ENCODE results near the gene LRMDA.
A peak's percentile ranks its signal among the peaks of the same experiment; 100 is the strongest.

LRMDA gene

DNA sequence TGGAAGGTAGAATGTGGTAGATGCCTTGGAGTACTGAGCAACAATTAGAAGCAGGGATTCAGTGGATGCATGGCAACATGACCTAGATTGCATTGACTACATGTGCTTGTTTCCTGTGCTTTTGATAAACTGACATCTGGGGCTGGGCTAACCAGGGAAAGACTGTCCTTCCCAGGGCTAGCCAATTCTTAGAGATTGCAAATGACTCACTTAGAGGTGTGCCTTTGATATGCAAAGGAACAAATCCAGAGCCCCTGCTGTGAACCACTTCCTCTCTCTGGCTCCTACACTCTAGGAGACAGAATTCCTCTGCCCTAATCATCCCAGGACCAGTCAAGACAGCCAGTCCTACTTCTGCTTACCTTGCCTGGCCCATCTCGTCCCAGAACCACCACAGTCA is 651.5 kb downstream of the LRMDA start:
- no peak for DNase-seq (ENCODE audit: low read depth)
- TF ChIP-seq, protein P1, sequence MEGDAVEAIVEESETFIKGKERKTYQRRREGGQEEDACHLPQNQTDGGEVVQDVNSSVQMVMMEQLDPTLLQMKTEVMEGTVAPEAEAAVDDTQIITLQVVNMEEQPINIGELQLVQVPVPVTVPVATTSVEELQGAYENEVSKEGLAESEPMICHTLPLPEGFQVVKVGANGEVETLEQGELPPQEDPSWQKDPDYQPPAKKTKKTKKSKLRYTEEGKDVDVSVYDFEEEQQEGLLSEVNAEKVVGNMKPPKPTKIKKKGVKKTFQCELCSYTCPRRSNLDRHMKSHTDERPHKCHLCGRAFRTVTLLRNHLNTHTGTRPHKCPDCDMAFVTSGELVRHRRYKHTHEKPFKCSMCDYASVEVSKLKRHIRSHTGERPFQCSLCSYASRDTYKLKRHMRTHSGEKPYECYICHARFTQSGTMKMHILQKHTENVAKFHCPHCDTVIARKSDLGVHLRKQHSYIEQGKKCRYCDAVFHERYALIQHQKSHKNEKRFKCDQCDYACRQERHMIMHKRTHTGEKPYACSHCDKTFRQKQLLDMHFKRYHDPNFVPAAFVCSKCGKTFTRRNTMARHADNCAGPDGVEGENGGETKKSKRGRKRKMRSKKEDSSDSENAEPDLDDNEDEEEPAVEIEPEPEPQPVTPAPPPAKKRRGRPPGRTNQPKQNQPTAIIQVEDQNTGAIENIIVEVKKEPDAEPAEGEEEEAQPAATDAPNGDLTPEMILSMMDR (IDR thresholded peaks at IDR 0.05; ENCODE audit: control insufficient read depth, extremely low read depth, insufficient read depth): no peak

DNA sequence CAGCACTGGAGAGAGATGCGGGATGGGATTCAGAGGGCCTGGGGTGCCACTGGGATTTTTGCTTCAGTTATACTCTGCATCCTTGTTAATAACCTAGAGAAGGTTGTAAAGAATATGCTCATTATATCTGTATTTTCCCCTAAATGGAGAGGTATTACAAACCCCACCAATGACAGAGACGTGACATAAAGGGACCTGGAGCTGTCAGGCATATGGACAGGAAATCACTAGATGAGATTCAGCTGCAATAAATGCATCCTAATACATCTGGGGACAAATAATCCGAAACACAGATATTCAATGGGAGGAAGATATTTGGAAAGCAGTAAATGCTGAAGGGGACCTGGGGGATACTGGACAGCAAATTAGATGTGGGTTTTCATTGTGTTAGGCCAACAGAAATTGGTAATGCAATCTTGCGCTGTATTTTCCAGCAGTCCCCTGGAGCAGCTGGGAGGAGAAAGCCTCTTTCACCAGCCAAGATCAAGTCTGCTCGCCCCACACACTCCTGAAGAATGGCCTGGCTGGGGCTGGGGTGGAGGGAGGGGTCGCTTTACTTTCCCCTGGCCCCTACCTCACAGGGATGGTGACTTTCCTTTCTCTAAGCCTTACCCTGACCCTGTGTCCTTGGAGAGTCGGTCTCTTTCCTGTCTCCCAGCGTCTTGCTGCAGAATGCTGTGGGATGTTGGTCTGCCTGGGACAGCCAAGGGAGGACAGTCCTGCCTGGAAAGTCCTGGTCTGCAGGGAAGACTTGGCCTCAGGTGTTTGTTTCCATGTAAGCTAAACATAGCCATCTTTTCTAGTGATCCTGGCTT is 653.8 kb downstream of the LRMDA start:
- H3K4me3 ChIP-seq (ENCODE audit: low read depth, low read length): no peak overlapping the region
- no peak for DNase-seq (ENCODE audit: low read depth)
- TF ChIP-seq, protein P1 (IDR thresholded peaks at IDR 0.05; ENCODE audit: control insufficient read depth, extremely low read depth, insufficient read depth): no peak

More for the DNA sequence above, 651.5 kb downstream of the LRMDA start:
- H3K4me3 ChIP-seq (ENCODE audit: low read depth, low read length): no peak overlapping the region

DNA sequence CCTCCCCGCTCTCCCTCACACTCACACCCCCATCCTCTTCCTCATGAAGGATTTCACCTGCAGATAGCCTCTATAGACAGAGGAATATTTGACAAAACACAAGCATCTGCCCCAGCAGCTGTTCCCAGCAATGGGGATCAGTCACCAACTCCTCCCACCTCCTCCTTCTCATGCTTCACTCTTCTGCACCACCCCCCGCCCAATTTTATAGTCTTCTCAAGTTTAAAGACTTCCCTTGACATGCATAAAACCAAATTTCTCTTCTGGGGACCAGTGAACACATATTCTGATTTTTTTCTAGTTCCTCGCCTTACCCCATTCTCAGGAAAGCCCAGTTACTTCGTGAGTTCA is 654.4 kb downstream of the LRMDA start:
- no peak for DNase-seq (ENCODE audit: low read depth)
- TF ChIP-seq, protein P1 (IDR thresholded peaks at IDR 0.05; ENCODE audit: control insufficient read depth, extremely low read depth, insufficient read depth): no peak
- no peak overlapping the region for H3K4me3 ChIP-seq (ENCODE audit: low read depth, low read length)

DNA sequence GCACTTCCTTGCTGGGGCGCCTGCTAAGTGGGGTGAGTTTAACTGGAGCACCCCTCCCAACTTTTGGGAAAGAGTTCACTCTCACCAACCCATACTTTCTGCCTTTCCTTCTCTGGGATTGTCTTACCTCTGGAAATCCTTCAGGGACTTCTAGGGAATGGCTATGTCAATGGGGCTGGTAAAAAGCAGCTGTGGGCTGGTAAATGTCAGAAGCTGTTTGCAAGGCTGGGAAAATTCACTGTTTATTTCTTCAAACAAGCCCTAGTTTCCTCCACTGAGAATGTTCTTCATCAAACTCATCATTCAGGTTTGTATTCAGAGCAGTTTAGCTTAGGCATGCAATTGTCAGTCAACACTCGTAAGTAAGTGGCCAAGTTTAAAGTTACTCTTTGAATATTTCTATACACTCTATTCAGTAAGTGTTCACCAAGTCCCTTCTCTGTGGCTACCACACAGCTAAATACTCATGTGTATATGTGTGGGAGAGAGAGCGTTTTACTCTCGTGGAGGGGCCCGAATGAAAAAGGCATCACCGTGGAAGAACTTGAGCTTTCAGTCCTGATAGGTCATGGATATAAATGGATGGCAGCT is 654.8 kb downstream of the LRMDA start:
- no peak overlapping the region for H3K4me3 ChIP-seq (ENCODE audit: low read depth, low read length)
- TF ChIP-seq, protein P1 (IDR thresholded peaks at IDR 0.05; ENCODE audit: control insufficient read depth, extremely low read depth, insufficient read depth): no peak
- DNase-seq (ENCODE audit: low read depth): no peak

DNA sequence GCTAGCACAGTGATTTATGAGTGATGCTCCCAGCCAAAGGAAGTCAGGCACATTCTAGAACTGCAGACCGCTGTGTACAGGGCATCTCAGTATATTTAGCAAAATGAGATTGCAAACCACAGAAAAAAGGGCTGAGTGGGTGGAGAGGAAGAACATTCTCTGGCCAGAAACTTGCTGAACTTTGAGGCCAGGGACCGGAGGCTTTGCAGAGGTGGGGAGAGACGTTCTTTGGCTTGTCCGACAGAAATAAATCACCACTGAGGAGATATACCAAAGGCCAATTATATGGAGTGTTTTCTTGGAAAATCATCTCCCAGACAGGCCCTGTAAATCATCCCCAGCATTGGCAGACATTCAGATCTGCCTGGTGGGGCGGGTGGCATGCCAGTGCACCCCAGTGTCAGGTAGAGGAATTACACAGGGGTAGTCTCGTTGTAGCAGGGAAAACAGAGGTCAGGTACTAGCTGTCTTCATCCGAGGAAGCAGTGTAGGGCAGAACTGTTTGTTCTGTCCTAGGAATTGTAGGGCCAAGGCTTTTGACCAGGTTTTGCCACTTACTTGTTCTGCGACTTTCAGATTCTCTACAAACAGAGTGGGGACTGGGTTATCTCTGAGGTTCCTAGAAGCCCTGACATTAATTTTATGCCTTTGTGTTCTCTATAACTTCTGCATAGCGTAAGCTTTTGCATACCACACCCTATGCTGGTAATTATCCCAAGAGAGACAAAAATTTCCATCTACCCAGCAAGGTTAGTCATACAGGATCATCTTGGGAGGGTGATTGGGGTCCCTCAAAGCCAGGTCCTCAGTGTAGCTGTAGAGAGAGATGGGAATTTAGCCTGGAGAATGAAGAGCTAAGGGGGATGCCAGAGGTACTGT is 655.6 kb downstream of the LRMDA start:
- H3K4me3 ChIP-seq (ENCODE audit: low read depth, low read length): no peak overlapping the region
- peak; percentile 54 for DNase-seq (ENCODE audit: low read depth)
- TF ChIP-seq, protein P1 (IDR thresholded peaks at IDR 0.05; ENCODE audit: control insufficient read depth, extremely low read depth, insufficient read depth): peak; percentile 98

DNA sequence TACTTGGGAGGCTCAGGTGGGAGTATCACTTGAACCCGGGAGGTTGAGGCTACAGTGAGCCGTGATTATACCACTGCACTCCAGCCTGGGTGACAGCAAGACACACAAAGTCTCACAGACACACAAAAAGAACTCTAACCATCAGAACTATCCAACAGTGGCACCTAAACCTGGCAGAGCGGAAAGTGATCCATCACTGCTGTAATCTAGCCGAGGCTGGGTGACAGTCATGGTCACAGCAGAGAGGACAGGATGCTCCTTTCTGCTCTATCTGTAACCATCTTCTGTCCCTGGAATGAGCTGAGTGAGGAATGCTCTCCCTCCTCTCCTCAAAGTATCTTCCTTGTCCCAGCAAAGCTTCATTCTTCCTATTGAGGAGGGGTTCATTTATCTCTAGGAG is 656.6 kb downstream of the LRMDA start:
- H3K4me3 ChIP-seq (ENCODE audit: low read depth, low read length): no peak overlapping the region
- TF ChIP-seq, protein P1 (IDR thresholded peaks at IDR 0.05; ENCODE audit: control insufficient read depth, extremely low read depth, insufficient read depth): no peak
- no peak for DNase-seq (ENCODE audit: low read depth)

All from LNCaP clone FGC (cell line).